ENCODE results near the gene PPP2R1A.

- no peak for TF ChIP-seq CTCF (IDR thresholded peaks at IDR 0.05)
- no peak for TF ChIP-seq POLR2AphosphoS5 (IDR thresholded peaks at IDR 0.05)
These were observed 2.4 kb upstream of the PPP2R1A start for GRCh38 chr19:52187407-52187806.
